PC-9 (cell line): ENCODE measurements around the gene PEX5.

Source experiments
- EZH2 ChIP-seq: fragments of 200-600 bp; sonication (generic); IDR thresholded peaks from 2 replicates; pipeline ENCODE4 v1.8.0; 2017; ENCODE audit warnings: antibody characterized with exemption, low read depth
- TF ChIP-seq, protein P1 (sequence below): fragments of 200-600 bp; sonication (generic); conservative IDR thresholded peaks from 2 replicates; pipeline ENCODE4 v1.6.1; 2017; ENCODE audit warnings: mixed run types, antibody characterized with exemption, mild to moderate bottlenecking, moderate library complexity

DNA sequence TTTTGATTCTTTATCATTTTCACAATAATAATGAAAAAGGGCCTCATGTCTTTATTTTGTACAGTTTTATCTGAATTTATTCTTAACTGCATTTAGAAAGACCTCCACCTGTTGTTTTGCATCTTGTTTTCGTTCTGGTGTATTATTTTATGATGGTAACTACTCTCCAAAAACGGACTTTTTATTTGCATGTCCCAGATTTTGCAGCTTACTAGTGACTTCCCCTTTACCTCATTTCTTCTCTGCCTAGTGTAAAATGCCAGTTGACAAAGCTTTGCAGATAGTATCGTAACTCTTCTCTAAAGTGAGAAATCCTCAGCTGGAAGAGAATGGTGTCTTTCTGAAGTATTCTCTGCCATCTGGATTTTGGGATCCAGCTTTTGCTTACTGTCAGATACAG is 17.2 kb downstream of the PEX5 start:
- TF ChIP-seq EZH2 = no peak
- TF ChIP-seq, protein P1, sequence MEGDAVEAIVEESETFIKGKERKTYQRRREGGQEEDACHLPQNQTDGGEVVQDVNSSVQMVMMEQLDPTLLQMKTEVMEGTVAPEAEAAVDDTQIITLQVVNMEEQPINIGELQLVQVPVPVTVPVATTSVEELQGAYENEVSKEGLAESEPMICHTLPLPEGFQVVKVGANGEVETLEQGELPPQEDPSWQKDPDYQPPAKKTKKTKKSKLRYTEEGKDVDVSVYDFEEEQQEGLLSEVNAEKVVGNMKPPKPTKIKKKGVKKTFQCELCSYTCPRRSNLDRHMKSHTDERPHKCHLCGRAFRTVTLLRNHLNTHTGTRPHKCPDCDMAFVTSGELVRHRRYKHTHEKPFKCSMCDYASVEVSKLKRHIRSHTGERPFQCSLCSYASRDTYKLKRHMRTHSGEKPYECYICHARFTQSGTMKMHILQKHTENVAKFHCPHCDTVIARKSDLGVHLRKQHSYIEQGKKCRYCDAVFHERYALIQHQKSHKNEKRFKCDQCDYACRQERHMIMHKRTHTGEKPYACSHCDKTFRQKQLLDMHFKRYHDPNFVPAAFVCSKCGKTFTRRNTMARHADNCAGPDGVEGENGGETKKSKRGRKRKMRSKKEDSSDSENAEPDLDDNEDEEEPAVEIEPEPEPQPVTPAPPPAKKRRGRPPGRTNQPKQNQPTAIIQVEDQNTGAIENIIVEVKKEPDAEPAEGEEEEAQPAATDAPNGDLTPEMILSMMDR = no peak
